ENCODE results near the gene CYP2D6. TPM values are rescaled to one million over a fixed set of nuclear protein-coding genes. Genes with fewer than 3 reads are reported as not detected.
"Not testable (repeated sequence)": the region's sequence is repeated elsewhere in the genome, so short reads cannot be mapped to it uniquely, and the experiment has no call there.

The CYP2D6 gene
- total RNA-seq, 1 donor from 2014 or later: 0.13 TPM

GRCh38 chr22:42134100-42135020, 3.8 kb upstream of the CYP2D6 start:
- no peak for DNase-seq (ENCODE audit: low read depth, low spot score)

- no peak for DNase-seq (ENCODE audit: low read depth, low spot score)
Measured at GRCh38 chr22:42132457-42132856, 1.8 kb upstream of the CYP2D6 start.

- no peak for DNase-seq (ENCODE audit: low read depth, low spot score)
Measured at GRCh38 chr22:42131562-42131961, 952 bp upstream of the CYP2D6 start.

GRCh38 chr22:42130182-42130581, 428 bp downstream of the CYP2D6 start:
- not testable (repeated sequence) for DNase-seq (ENCODE audit: low read depth, low spot score)

- DNase-seq (ENCODE audit: low read depth, low spot score): not testable (repeated sequence)
Measured at GRCh38 chr22:42128776-42129694, 1.6 kb downstream of the CYP2D6 start.

- not testable (repeated sequence) for DNase-seq (ENCODE audit: low read depth, low spot score)
Measured at GRCh38 chr22:42128007-42128406, 2.6 kb downstream of the CYP2D6 start.

- DNase-seq (ENCODE audit: low read depth, low spot score): no peak
Measured at GRCh38 chr22:42127606-42128005, 3.0 kb downstream of the CYP2D6 start.

- not testable (repeated sequence) for DNase-seq (ENCODE audit: low read depth, low spot score)
Measured at GRCh38 chr22:42123529-42123928, 7.1 kb downstream of the CYP2D6 start.

- DNase-seq (ENCODE audit: low read depth, low spot score): not testable (repeated sequence)
Measured at GRCh38 chr22:42120231-42121021, 10.2 kb downstream of the CYP2D6 start.

GRCh38 chr22:42116848-42117424, 13.7 kb downstream of the CYP2D6 start:
- DNase-seq (ENCODE audit: low read depth, low spot score): no peak

- DNase-seq (ENCODE audit: low read depth, low spot score): not testable (repeated sequence)
Measured at GRCh38 chr22:42115420-42115830, 15.2 kb downstream of the CYP2D6 start.

GRCh38 chr22:42114721-42115120, 15.9 kb downstream of the CYP2D6 start:
- no peak for DNase-seq (ENCODE audit: low read depth, low spot score)

- not testable (repeated sequence) for DNase-seq (ENCODE audit: low read depth, low spot score)
Measured at GRCh38 chr22:42112793-42113192, 17.8 kb downstream of the CYP2D6 start.

- no peak for DNase-seq (ENCODE audit: low read depth, low spot score)
Measured at GRCh38 chr22:42111798-42112197, 18.8 kb downstream of the CYP2D6 start.

- DNase-seq (ENCODE audit: low read depth, low spot score): no peak
Measured at GRCh38 chr22:42108848-42109247, 21.8 kb downstream of the CYP2D6 start.

- DNase-seq (ENCODE audit: low read depth, low spot score): not testable (repeated sequence)
Measured at GRCh38 chr22:42104332-42104860, 26.2 kb downstream of the CYP2D6 start.

- no peak for DNase-seq (ENCODE audit: low read depth, low spot score)
Measured at GRCh38 chr22:42101199-42101598, 29.4 kb downstream of the CYP2D6 start.

GRCh38 chr22:42091455-42091782, 39.2 kb downstream of the CYP2D6 start:
- DNase-seq (ENCODE audit: low read depth, low spot score): no peak

GRCh38 chr22:42090596-42091454, 39.8 kb downstream of the CYP2D6 start, which contains the start of gene NDUFA6:
Gene NDUFA6, minus strand, starts transcription at chr22:42090772. Its CDS starts 28 bp downstream, at chr22:42090744.
- peak; percentile 97 for DNase-seq (ENCODE audit: low read depth, low spot score)

- DNase-seq (ENCODE audit: low read depth, low spot score): no peak
Measured at GRCh38 chr22:42086051-42086450, 44.6 kb downstream of the CYP2D6 start.

Measured in pulmonary artery endothelial cell (primary cell).